Sigmoid colon (tissue), 4 donors: ENCODE results near the gene PTPRD.

Source experiments
- CTCF ChIP-seq, 4 experiments: fragments of 450-650 bp in 3 of 4; fragments of 200-600 bp in 1 of 4; IDR thresholded peaks; one replicate each; pipeline ENCODE4 v1.5.1; 2016 to 2019; ENCODE audit warnings: antibody characterized with exemption in 4 of 4, mild to moderate bottlenecking in 3 of 4, moderate library complexity in 2 of 4
- EP300 ChIP-seq, 4 donors: sonication (generic); formaldehyde crosslinking; IDR thresholded peaks; one replicate each; pipeline ENCODE4 v1.6.1; 2017; ENCODE audit warnings: antibody characterized with exemption in 4 of 4
- POLR2AphosphoS5 ChIP-seq, 4 donors: sonication (generic); formaldehyde crosslinking; IDR thresholded peaks; one replicate each; pipeline ENCODE4 v1.6.1; 2017; ENCODE audit warnings: antibody characterized with exemption in 4 of 4

GRCh38 chr9:10562581-10563343 is 50.0 kb downstream of the PTPRD start:
- TF ChIP-seq CTCF (IDR thresholded peaks at IDR 0.05) (no peak), EP300 (IDR thresholded peaks at IDR 0.05) (no peak), POLR2AphosphoS5 (IDR thresholded peaks at IDR 0.05) (no peak)
